Measurements from ENCODE around the gene FAM43A. TPM values are rescaled to one million over a fixed set of nuclear protein-coding genes. Genes with fewer than 3 reads are reported as not detected.

The FAM43A gene
- total and polyA plus RNA-seq, 9 of the 15 experiments (the other 6 are each of a cell fraction or from before 2014, with no cell fraction given) = 0.03 to 1.2 (median 0.21) TPM

- no peak for TF ChIP-seq MXD1 (CRISPR knock-in tag; IDR thresholded peaks at IDR 0.05; ENCODE audit: borderline replicate concordance, poor library complexity, severe bottlenecking)
- no peak for TF ChIP-seq WHSC1 (IDR thresholded peaks at IDR 0.05; ENCODE audit: low read length)
- TF ChIP-seq ZBED1 (IDR thresholded peaks at IDR 0.05) = no peak
- no peak for TF ChIP-seq SREBF1 (IDR thresholded peaks at IDR 0.05; ENCODE audit: borderline replicate concordance, low read depth, low read length)
- TF ChIP-seq HDAC2 (IDR thresholded peaks at IDR 0.05) = peak; percentile 6; the same call in 1 of the 2 replicates
- no peak for TF ChIP-seq TGIF2 (CRISPR knock-in tag; IDR thresholded peaks at IDR 0.05)
- TF ChIP-seq FOXK1 (CRISPR knock-in tag; IDR thresholded peaks at IDR 0.05; ENCODE audit: borderline replicate concordance) = peak; percentile 74; the same call in 1 of the 2 replicates
- TF ChIP-seq ZNF316 (IDR thresholded peaks at IDR 0.05) = no peak
- TF ChIP-seq IRF1 (CRISPR knock-in tag; IDR thresholded peaks at IDR 0.05; ENCODE audit: borderline replicate concordance) = no peak
- TF ChIP-seq NR2C2 (CRISPR knock-in tag; IDR thresholded peaks at IDR 0.05) = peak; percentile 57; the same call in 1 of the 2 replicates
- TF ChIP-seq NR2C2 (tag; IDR thresholded peaks at IDR 0.05) = no peak
- no peak for TF ChIP-seq TFAM (CRISPR knock-in tag; conservative IDR thresholded peaks at IDR 0.05)
- TF ChIP-seq NFXL1 (CRISPR knock-in tag; IDR thresholded peaks at IDR 0.05) = no peak
- TF ChIP-seq ZBTB2 (IDR thresholded peaks at IDR 0.05) = no peak
- no peak for TF ChIP-seq ZNF589 (CRISPR knock-in tag; IDR thresholded peaks at IDR 0.05; ENCODE audit: low read depth)
- TF ChIP-seq HES1 (IDR thresholded peaks at IDR 0.05; ENCODE audit: low read depth) = peak; percentile 65; the same call in 1 of the 2 replicates
- no peak for TF ChIP-seq ETV1 (tag; conservative IDR thresholded peaks at IDR 0.05; ENCODE audit: low read depth)
- TF ChIP-seq ZNF778 (CRISPR knock-in tag; IDR thresholded peaks at IDR 0.05) = no peak
- no peak for TF ChIP-seq EHMT2 (IDR thresholded peaks at IDR 0.05)
- no peak for TF ChIP-seq SAFB (IDR thresholded peaks at IDR 0.05; ENCODE audit: borderline replicate concordance, low read depth, low read length)
- TF ChIP-seq TAF9B (IDR thresholded peaks at IDR 0.05; ENCODE audit: partially characterized antibody) = no peak
- no peak for TF ChIP-seq DACH1 (IDR thresholded peaks at IDR 0.05; ENCODE audit: partially characterized antibody)
- TF ChIP-seq ZNF77 (CRISPR knock-in tag; IDR thresholded peaks at IDR 0.05) = no peak
- TF ChIP-seq ZNF583 (CRISPR knock-in tag; IDR thresholded peaks at IDR 0.05) = no peak
- TF ChIP-seq TAL1 (IDR thresholded peaks at IDR 0.05) = no peak
- no peak for TF ChIP-seq UBTF (IDR thresholded peaks at IDR 0.05; ENCODE audit: borderline replicate concordance in 1 of 2, low read depth in 2 of 2, low read length in 2 of 2)
Observed at GRCh38 chr3:194682694-194683310, 2.9 kb upstream of the FAM43A start (continued).

Data from K562 (cell line).